Measurements from ENCODE around the gene CENPE.
"Not testable (repeated sequence)": the region's sequence is repeated elsewhere in the genome, so short reads cannot be mapped to it uniquely, and the experiment has no call there.

The CENPE gene

GRCh38 chr4:103201253-103201652, 3.1 kb upstream of the CENPE start:
- TF ChIP-seq CTCF (IDR thresholded peaks at IDR 0.05; ENCODE audit: insufficient read depth, low read depth, low read length, missing control alignments): no peak
- DNase-seq (ENCODE audit: low read depth): no peak
- H3K4me3 ChIP-seq (ENCODE audit: low read depth, low read length): no peak overlapping the region

GRCh38 chr4:103199009-103199408, 866 bp upstream of the CENPE start:
- peak overlapping the region; percentile 86 for H3K4me3 ChIP-seq (ENCODE audit: low read depth, low read length)
- DNase-seq (ENCODE audit: low read depth): no peak
- no peak for TF ChIP-seq CTCF (IDR thresholded peaks at IDR 0.05; ENCODE audit: insufficient read depth, low read depth, low read length, missing control alignments)

GRCh38 chr4:103197765-103198110, 405 bp downstream of the CENPE start:
- TF ChIP-seq CTCF (IDR thresholded peaks at IDR 0.05; ENCODE audit: insufficient read depth, low read depth, low read length, missing control alignments): no peak
- H3K4me3 ChIP-seq (ENCODE audit: low read depth, low read length): peak overlapping the region; percentile 86
- DNase-seq (ENCODE audit: low read depth): no peak

GRCh38 chr4:103193457-103193856, 4.7 kb downstream of the CENPE start:
- no peak for TF ChIP-seq CTCF (IDR thresholded peaks at IDR 0.05; ENCODE audit: insufficient read depth, low read depth, low read length, missing control alignments)
- no peak overlapping the region for H3K4me3 ChIP-seq (ENCODE audit: low read depth, low read length)
- no peak for DNase-seq (ENCODE audit: low read depth)

GRCh38 chr4:103171006-103171405, 27.1 kb downstream of the CENPE start:
- no peak overlapping the region for H3K4me3 ChIP-seq (ENCODE audit: low read depth, low read length)
- no peak for TF ChIP-seq CTCF (IDR thresholded peaks at IDR 0.05; ENCODE audit: insufficient read depth, low read depth, low read length, missing control alignments)
- no peak for DNase-seq (ENCODE audit: low read depth)

- not testable (repeated sequence) for DNase-seq (ENCODE audit: low read depth); H3K4me3 ChIP-seq (ENCODE audit: low read depth, low read length)
Observed at GRCh38 chr4:103169750-103170149, 28.4 kb downstream of the CENPE start.

- TF ChIP-seq CTCF (IDR thresholded peaks at IDR 0.05; ENCODE audit: insufficient read depth, low read depth, low read length, missing control alignments): no peak
- no peak overlapping the region for H3K4me3 ChIP-seq (ENCODE audit: low read depth, low read length)
- no peak for DNase-seq (ENCODE audit: low read depth)
Observed at GRCh38 chr4:103168993-103169392, 29.1 kb downstream of the CENPE start.

GRCh38 chr4:103162176-103162575, 36.0 kb downstream of the CENPE start:
- no peak for DNase-seq (ENCODE audit: low read depth)
- no peak for TF ChIP-seq CTCF (IDR thresholded peaks at IDR 0.05; ENCODE audit: insufficient read depth, low read depth, low read length, missing control alignments)
- H3K4me3 ChIP-seq (ENCODE audit: low read depth, low read length): no peak overlapping the region

All from GM12865 (cell line).